SU-DHL-6 (cell line): Measurements from ENCODE around the gene GPR107.

Experiments
- H2AFZ ChIP-seq: fragments of 200-600 bp; sonication (generic); 2 replicates; pipeline ENCODE4 v1.6.1; 2014; ENCODE audit warnings: low read depth, mild to moderate bottlenecking, moderate library complexity, mixed read lengths, antibody characterized with exemption, low read length; ENCODE audit not compliant: severe bottlenecking
- H3F3A ChIP-seq: fragments of 200-600 bp; shearing (Covaris generic); 2 replicates; pipeline ENCODE4 v1.6.0; 2016; ENCODE audit warnings: antibody characterized with exemption, mild to moderate bottlenecking; ENCODE audit not compliant: insufficient read depth
- H3K27ac ChIP-seq: fragments of 200-600 bp; sonication (generic); 2 replicates; pipeline ENCODE4 v1.5.1; 2016; ENCODE audit warnings: low read depth, mild to moderate bottlenecking, low read length, moderate library complexity, mixed read lengths
- H3K27me3 ChIP-seq: fragments of 200-600 bp; sonication (generic), shearing (Covaris generic); 2 replicates; pipeline ENCODE4 v1.6.0; 2014; ENCODE audit warnings: mild to moderate bottlenecking, low read length
- H3K36me3 ChIP-seq: fragments of 200-600 bp; sonication (generic); 2 replicates; pipeline ENCODE4 v1.6.1; 2014; ENCODE audit warnings: mild to moderate bottlenecking, low read length, mixed read lengths
- H3K4me2 ChIP-seq: fragments of 300-600, 200-600 bp; shearing (Covaris generic), sonication (generic); 2 replicates; pipeline ENCODE4 v1.6.0; 2014; ENCODE audit warnings: low read length, low read depth, mild to moderate bottlenecking; ENCODE audit not compliant: poor library complexity, severe bottlenecking
- H3K4me3 ChIP-seq: fragments of 200-600 bp; sonication (generic); 2 replicates; pipeline ENCODE4 v1.5.1; 2014; ENCODE audit warnings: antibody characterized with exemption, low read length, mild to moderate bottlenecking, mixed read lengths; ENCODE audit not compliant: insufficient read depth, poor library complexity, severe bottlenecking
- H3K79me2 ChIP-seq: fragments of 200-600 bp; sonication (generic); 2 replicates; pipeline ENCODE4 v1.6.1; 2014; ENCODE audit warnings: mild to moderate bottlenecking, low read length, moderate library complexity; ENCODE audit not compliant: insufficient read depth
- H3K9ac ChIP-seq: fragments of 200-600 bp; sonication (generic); 2 replicates; pipeline ENCODE4 v1.7.0; 2014; ENCODE audit warnings: mild to moderate bottlenecking, low read length
- H3K9me2 ChIP-seq: fragments of 200-600 bp; sonication (generic); replicated peaks from 2 replicates; pipeline ENCODE4 v1.6.1; 2014; ENCODE audit warnings: low read length; ENCODE audit not compliant: insufficient read depth
- H3K9me3 ChIP-seq: fragments of 200-600 bp; sonication (generic); 2 replicates; pipeline ENCODE4 v1.6.1; 2014; ENCODE audit warnings: low read length, mixed read lengths; ENCODE audit not compliant: insufficient read depth
- H4K20me1 ChIP-seq: fragments of 200-600 bp; sonication (generic); 2 replicates; pipeline ENCODE4 v1.6.1; 2014; ENCODE audit warnings: low read depth, mild to moderate bottlenecking, antibody characterized with exemption, low read length, moderate library complexity, mixed read lengths
- EZH2phosphoT487 ChIP-seq: fragments of 200-600 bp; sonication (generic), shearing (Covaris generic); conservative IDR thresholded peaks from 2 replicates; pipeline ENCODE4 v1.6.1; 2018; ENCODE audit warnings: mild to moderate bottlenecking, antibody characterized with exemption, low read length, moderate library complexity, mixed read lengths
- TF ChIP-seq, protein P1 (sequence below): fragments of 200-600 bp; sonication (generic); IDR thresholded peaks from one replicate; pipeline ENCODE4 v1.5.1; 2017; ENCODE audit warnings: antibody characterized with exemption, mild to moderate bottlenecking, low read length, moderate library complexity; ENCODE audit not compliant: insufficient read depth, poor library complexity, severe bottlenecking

GPR107 gene

GRCh38 chr9:130106860-130107233 lies 53.1 kb downstream of the GPR107 start:
- Histone ChIP-seq H3K27me3 (no peaks in the 10 kb centered on the region), H3K27ac (no peak overlapping the region), H3F3A (no peaks in the 10 kb centered on the region), H3K4me3 (no peak overlapping the region), H3K9ac (no peak overlapping the region), H3K79me2 (no peaks in the 10 kb centered on the region), H3K9me2 (no peaks in the 10 kb centered on the region), H2AFZ (no peak overlapping the region), H3K4me2 (no peak overlapping the region), H3K9me3 (no peaks in the 10 kb centered on the region), H4K20me1 (no peaks in the 10 kb centered on the region), H3K36me3 (no peaks in the 10 kb centered on the region)
- TF ChIP-seq EZH2phosphoT487: no peak
- TF ChIP-seq, protein P1, sequence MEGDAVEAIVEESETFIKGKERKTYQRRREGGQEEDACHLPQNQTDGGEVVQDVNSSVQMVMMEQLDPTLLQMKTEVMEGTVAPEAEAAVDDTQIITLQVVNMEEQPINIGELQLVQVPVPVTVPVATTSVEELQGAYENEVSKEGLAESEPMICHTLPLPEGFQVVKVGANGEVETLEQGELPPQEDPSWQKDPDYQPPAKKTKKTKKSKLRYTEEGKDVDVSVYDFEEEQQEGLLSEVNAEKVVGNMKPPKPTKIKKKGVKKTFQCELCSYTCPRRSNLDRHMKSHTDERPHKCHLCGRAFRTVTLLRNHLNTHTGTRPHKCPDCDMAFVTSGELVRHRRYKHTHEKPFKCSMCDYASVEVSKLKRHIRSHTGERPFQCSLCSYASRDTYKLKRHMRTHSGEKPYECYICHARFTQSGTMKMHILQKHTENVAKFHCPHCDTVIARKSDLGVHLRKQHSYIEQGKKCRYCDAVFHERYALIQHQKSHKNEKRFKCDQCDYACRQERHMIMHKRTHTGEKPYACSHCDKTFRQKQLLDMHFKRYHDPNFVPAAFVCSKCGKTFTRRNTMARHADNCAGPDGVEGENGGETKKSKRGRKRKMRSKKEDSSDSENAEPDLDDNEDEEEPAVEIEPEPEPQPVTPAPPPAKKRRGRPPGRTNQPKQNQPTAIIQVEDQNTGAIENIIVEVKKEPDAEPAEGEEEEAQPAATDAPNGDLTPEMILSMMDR: no peak

DNA sequence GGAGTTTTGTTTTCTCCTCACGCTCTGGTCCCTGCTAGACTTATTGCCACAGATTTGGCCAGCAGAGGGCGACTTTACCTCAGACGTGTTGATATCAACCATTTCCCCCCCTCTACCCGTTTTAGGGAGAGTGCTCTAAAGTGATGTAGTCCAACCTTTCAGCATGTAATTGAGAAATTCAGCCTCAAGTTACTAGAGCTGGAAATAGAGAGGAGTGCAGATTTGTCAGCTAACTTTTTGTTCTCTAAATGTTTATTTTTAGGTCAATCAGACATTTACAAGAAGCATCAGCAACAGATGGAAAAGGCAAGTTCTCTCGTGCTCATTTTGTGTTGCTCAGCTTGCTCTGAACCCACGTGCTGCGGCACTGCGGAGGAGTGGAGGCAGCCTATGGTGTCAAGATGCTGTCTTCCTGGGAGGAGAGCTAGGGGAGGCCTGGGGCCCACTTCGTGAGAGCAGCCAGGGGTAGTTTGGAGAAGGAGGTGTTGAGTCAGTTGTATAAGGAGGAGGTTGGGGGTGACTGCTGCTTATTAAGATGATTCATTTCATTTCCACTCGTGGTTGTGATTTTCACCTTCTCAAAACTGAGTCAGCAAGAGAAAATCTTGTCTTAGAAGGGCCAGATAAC lies 53.6 kb downstream of the GPR107 start:
- Histone ChIP-seq H3K79me2 (no peaks in the 10 kb centered on the region), H3K9me2 (no peaks in the 10 kb centered on the region), H2AFZ (no peak overlapping the region), H3F3A (no peaks in the 10 kb centered on the region), H3K27ac (no peak overlapping the region), H3K4me3 (no peak overlapping the region), H3K9me3 (no peaks in the 10 kb centered on the region), H3K27me3 (no peaks in the 10 kb centered on the region), H3K36me3 (no peaks in the 10 kb centered on the region), H3K9ac (no peak overlapping the region), H4K20me1 (no peaks in the 10 kb centered on the region), H3K4me2 (no peak overlapping the region)
- TF ChIP-seq, protein P1: peak; percentile 63
- TF ChIP-seq EZH2phosphoT487: no peak

DNA sequence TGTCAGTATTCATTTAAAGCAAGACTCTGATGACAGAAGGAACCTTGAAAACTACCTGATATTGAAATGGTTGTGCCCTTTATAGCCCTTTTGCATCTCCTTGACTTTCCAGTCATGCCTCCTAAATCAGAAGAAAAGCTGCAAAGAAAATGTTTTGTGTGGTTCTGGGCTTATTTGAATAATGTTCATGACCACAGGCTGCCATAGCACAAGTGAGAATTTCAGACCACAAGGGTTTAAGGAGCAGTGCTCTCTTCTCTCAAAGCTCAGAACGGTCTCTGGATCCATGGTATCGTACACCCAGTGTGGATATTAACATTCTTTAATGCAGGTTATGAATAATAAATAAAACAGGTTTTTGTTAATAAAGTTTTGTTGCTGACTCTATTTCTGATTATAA lies 54.2 kb downstream of the GPR107 start:
- no peaks in the 10 kb centered on the region for H3K79me2 ChIP-seq
- no peak overlapping the region for H3K4me3 ChIP-seq
- H3K9me2 ChIP-seq: no peaks in the 10 kb centered on the region
- H3K36me3 ChIP-seq: no peaks in the 10 kb centered on the region
- H3K27me3 ChIP-seq: no peaks in the 10 kb centered on the region
- H3F3A ChIP-seq: no peaks in the 10 kb centered on the region
- no peak overlapping the region for H2AFZ ChIP-seq
- no peak overlapping the region for H3K4me2 ChIP-seq
- no peak overlapping the region for H3K9ac ChIP-seq
- no peaks in the 10 kb centered on the region for H3K9me3 ChIP-seq
- no peaks in the 10 kb centered on the region for H4K20me1 ChIP-seq
- no peak for TF ChIP-seq EZH2phosphoT487
- TF ChIP-seq, protein P1: no peak
- no peak overlapping the region for H3K27ac ChIP-seq
